Nephron progenitor cell (in vitro differentiated cells): ENCODE results near the gene NAT10.

Experiments
- DNase-seq: peaks from one replicate; pipeline ENCODE4 v3.0.0; 2021
- H3K27ac Mint-ChIP-seq: 2 replicates; pipeline ENCODE4 v1.8.0; 2021; ENCODE audit warnings: mild to moderate bottlenecking, moderate library complexity, mixed read lengths
- H3K27me3 Mint-ChIP-seq: 2 replicates; pipeline ENCODE4 v1.8.0; 2021; ENCODE audit warnings: mild to moderate bottlenecking, low read depth, mixed read lengths; ENCODE audit not compliant: poor library complexity
- H3K36me3 Mint-ChIP-seq: 2 replicates; pipeline ENCODE4 v1.8.0; 2021; ENCODE audit warnings: low read depth, mixed read lengths
- H3K4me1 Mint-ChIP-seq: 2 replicates; pipeline ENCODE4 v1.8.0; 2021; ENCODE audit warnings: mixed read lengths
- H3K4me3 Mint-ChIP-seq: 2 replicates; pipeline ENCODE4 v1.8.0; 2021; ENCODE audit warnings: mild to moderate bottlenecking, moderate library complexity, mixed read lengths
- H3K9me3 Mint-ChIP-seq: 2 replicates; pipeline ENCODE4 v1.8.0; 2021; ENCODE audit warnings: mild to moderate bottlenecking, moderate library complexity, mixed read lengths
- CTCF ChIP-seq: fragments of 200-600 bp; sonication (generic); IDR thresholded peaks from 2 replicates; pipeline ENCODE4 v1.5.0; 2021; ENCODE audit warnings: antibody characterized with exemption

The NAT10 gene

GRCh38 chr11:34120651-34121050, 15.2 kb downstream of the NAT10 start:
- no peak for TF ChIP-seq CTCF
- no peak for DNase-seq
- Mint-ChIP-seq H3K27ac (no peak overlapping the region), H3K27me3 (no peaks in the 10 kb centered on the region), H3K4me1 (no peaks in the 10 kb centered on the region), H3K36me3 (peaks cover 77% of the 10 kb centered on the region), H3K4me3 (no peak overlapping the region), H3K9me3 (no peaks in the 10 kb centered on the region)

DNA sequence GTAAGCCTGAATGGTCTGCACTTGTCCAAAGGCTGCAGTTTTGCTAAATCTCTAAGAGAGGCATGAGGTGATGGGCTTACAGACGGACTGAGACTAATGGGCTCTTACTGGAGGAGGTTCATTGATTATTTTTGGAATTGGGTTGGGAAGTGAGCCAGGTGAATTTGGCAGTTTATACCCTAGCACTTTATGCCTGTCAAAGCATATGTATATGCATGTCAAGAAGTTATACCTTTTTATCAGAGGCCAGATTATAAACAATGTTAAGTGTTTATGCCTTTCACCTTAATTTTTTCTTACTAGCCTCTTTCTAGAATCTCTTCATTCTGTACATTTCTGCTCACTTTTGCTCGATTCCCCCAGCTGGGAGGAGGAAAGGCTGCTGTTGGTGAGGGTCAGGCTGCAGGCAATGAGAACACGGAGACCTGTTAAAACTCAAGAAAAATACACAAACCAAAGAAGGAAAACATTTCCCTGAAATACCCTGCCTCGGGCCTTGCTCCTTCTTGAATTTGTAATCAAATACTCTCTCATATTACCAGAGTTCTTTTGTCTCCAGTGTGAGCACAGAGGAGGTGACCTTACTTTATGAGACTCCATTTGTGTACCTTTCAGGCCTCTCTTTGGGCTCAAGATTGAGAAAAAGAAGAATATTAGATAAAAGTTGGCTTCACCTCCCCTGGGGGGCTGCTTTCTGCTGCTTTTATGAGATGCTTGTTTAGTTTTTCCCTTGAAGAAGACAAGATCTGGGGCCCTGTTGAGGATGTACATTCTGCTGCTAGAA, 19.6 kb downstream of the NAT10 start:
- Mint-ChIP-seq H3K27me3 (no peaks in the 10 kb centered on the region), H3K27ac (no peak overlapping the region), H3K4me1 (no peaks in the 10 kb centered on the region), H3K4me3 (no peak overlapping the region), H3K9me3 (peaks cover 7% of the 10 kb centered on the region), H3K36me3 (peaks cover 88% of the 10 kb centered on the region)
- DNase-seq = no peak
- no peak for TF ChIP-seq CTCF

GRCh38 chr11:34126959-34127848, 21.8 kb downstream of the NAT10 start:
- H3K36me3 Mint-ChIP-seq = peaks cover 93% of the 10 kb centered on the region
- no peak for TF ChIP-seq CTCF
- H3K4me3 Mint-ChIP-seq = no peak overlapping the region
- peaks cover 7% of the 10 kb centered on the region for H3K9me3 Mint-ChIP-seq
- no peak overlapping the region for H3K27ac Mint-ChIP-seq
- H3K4me1 Mint-ChIP-seq = peaks cover 4% of the 10 kb centered on the region
- no peaks in the 10 kb centered on the region for H3K27me3 Mint-ChIP-seq
- no peak for DNase-seq

GRCh38 chr11:34128824-34129223, 23.4 kb downstream of the NAT10 start:
- no peak overlapping the region for H3K27ac Mint-ChIP-seq
- peaks cover 4% of the 10 kb centered on the region for H3K4me1 Mint-ChIP-seq
- peaks cover 88% of the 10 kb centered on the region for H3K36me3 Mint-ChIP-seq
- H3K4me3 Mint-ChIP-seq = no peak overlapping the region
- no peak for DNase-seq
- TF ChIP-seq CTCF = no peak
- no peaks in the 10 kb centered on the region for H3K27me3 Mint-ChIP-seq
- H3K9me3 Mint-ChIP-seq = peaks cover 7% of the 10 kb centered on the region

DNA sequence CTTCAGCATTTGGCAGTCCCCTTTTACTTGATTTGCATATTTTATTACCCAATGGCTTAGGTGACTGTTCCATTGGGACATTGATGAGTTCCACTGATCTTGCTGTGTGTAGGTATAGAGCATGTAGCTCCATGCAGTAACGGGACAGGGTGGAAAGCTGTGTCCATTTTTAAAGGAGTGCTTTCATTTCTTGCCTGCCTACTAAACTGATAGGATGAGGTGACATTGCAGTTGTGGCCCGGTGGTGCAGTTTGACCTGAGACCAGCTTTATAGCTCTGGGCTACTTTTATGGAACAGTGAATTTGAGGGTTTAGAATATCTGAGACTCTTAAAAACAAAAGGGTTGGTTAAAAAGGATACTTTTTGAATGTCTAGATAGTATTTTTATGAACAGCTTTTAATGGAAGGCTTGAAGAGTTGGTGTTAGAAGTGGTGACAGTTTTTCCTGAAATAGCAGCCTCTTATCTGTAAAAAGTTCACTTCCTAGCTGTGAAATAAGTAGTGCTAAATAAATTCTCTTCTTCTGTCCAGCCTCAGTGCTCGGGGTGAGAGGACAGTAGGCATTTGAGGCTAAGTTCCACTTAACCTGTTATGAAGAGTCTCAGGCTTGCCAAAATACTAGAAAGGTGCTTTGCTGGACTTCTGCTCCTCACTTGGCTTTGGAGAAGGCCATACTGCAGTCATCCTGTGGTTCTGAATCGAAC, 27.0 kb downstream of the NAT10 start:
- Mint-ChIP-seq H3K4me1 (peaks cover 4% of the 10 kb centered on the region), H3K4me3 (no peak overlapping the region), H3K9me3 (peaks cover 7% of the 10 kb centered on the region), H3K27ac (no peak overlapping the region), H3K36me3 (peaks cover 76% of the 10 kb centered on the region), H3K27me3 (no peaks in the 10 kb centered on the region)
- TF ChIP-seq CTCF = no peak
- no peak for DNase-seq
